HG02759 (cell line): ENCODE measurements around the gene RASAL1.

Experiments used
- ATAC-seq: cut with Tn5 transposase; IDR thresholded peaks from one replicate; pipeline ENCODE4 v1.9.1; 2021; ENCODE audit warnings: mild to moderate bottlenecking, moderate library complexity; ENCODE audit not compliant: unreplicated experiment

The RASAL1 gene

GRCh38 chr12:113162102-113163029 is 26.8 kb upstream of the RASAL1 start:
- no peak for ATAC-seq

GRCh38 chr12:113161415-113162016 is 26.0 kb upstream of the RASAL1 start:
- no peak for ATAC-seq

- ATAC-seq = no peak
Observed at GRCh38 chr12:113159937-113160336, 24.4 kb upstream of the RASAL1 start.

- no peak for ATAC-seq
Observed at GRCh38 chr12:113158439-113159203, 23.1 kb upstream of the RASAL1 start.

GRCh38 chr12:113157218-113157859 is 21.8 kb upstream of the RASAL1 start:
- ATAC-seq = no peak

GRCh38 chr12:113155646-113156045 is 20.1 kb upstream of the RASAL1 start:
- no peak for ATAC-seq

- no peak for ATAC-seq
Observed at GRCh38 chr12:113155060-113155459, 19.5 kb upstream of the RASAL1 start.

GRCh38 chr12:113154351-113154973 is 18.9 kb upstream of the RASAL1 start:
- no peak for ATAC-seq

- ATAC-seq = peak; percentile 69
Observed at GRCh38 chr12:113152835-113153814, 17.6 kb upstream of the RASAL1 start.

GRCh38 chr12:113152196-113152834 is 16.8 kb upstream of the RASAL1 start:
- no peak for ATAC-seq

- ATAC-seq = no peak
Observed at GRCh38 chr12:113151655-113152054, 16.1 kb upstream of the RASAL1 start.

- no peak for ATAC-seq
Observed at GRCh38 chr12:113149361-113150150, 14.0 kb upstream of the RASAL1 start, which contains the start of gene CFAP73. CFAP73 (plus strand) TSS chr12:113149724; CDS start chr12:113149858, 134 bp downstream.

GRCh38 chr12:113146999-113147398 is 11.4 kb upstream of the RASAL1 start:
- no peak for ATAC-seq

GRCh38 chr12:113145720-113146551 is 10.4 kb upstream of the RASAL1 start:
- no peak for ATAC-seq

GRCh38 chr12:113144806-113145205 is 9.2 kb upstream of the RASAL1 start:
- ATAC-seq = no peak

- ATAC-seq = no peak
Observed at GRCh38 chr12:113143959-113144358, 8.4 kb upstream of the RASAL1 start.

- ATAC-seq = no peak
Observed at GRCh38 chr12:113142886-113143332, 7.3 kb upstream of the RASAL1 start.
